ENCODE data around the gene ADAMTS17.

Gene ADAMTS17

GRCh38 chr15:100252779-100253417, 88.9 kb downstream of the ADAMTS17 start:
- H3K36me3 Mint-ChIP-seq: peaks cover 3% of the 10 kb centered on the region
- no peak for DNase-seq
- H3K4me1 Mint-ChIP-seq: no peaks in the 10 kb centered on the region
- peak overlapping the region; percentile 35 for H3K27ac Mint-ChIP-seq
- H3K4me3 Mint-ChIP-seq: no peak overlapping the region
- CTCF ChIA-PET: interaction anchor here (1.0 kb wide), 1 partner anchor 9 kb away, joined by 3 read pairs; no protein-coding TSS in a partner anchor
- no peaks in the 10 kb centered on the region for H3K27me3 Mint-ChIP-seq
- no peaks in the 10 kb centered on the region for H3K9me3 Mint-ChIP-seq

GRCh38 chr15:100252359-100252758, 89.4 kb downstream of the ADAMTS17 start:
- Mint-ChIP-seq H3K4me1 (no peaks in the 10 kb centered on the region), H3K36me3 (no peaks in the 10 kb centered on the region), H3K4me3 (no peak overlapping the region), H3K27me3 (no peaks in the 10 kb centered on the region), H3K27ac (no peak overlapping the region), H3K9me3 (no peaks in the 10 kb centered on the region)
- no peak for DNase-seq
- CTCF ChIA-PET: no interaction called here

GRCh38 chr15:100250176-100250800, 91.5 kb downstream of the ADAMTS17 start:
- CTCF ChIA-PET: interaction anchor here (1.6 kb wide), 1 partner anchor 88 kb away, joined by 5 read pairs; no protein-coding TSS in a partner anchor
- Mint-ChIP-seq H3K4me1 (no peaks in the 10 kb centered on the region), H3K36me3 (no peaks in the 10 kb centered on the region), H3K9me3 (no peaks in the 10 kb centered on the region), H3K27me3 (no peaks in the 10 kb centered on the region), H3K4me3 (no peak overlapping the region), H3K27ac (no peak overlapping the region)
- no peak for DNase-seq

GRCh38 chr15:100249096-100249815, 92.5 kb downstream of the ADAMTS17 start:
- no peak for DNase-seq
- CTCF ChIA-PET: no interaction called here
- no peak overlapping the region for H3K4me3 Mint-ChIP-seq
- H3K4me1 Mint-ChIP-seq: no peaks in the 10 kb centered on the region
- H3K9me3 Mint-ChIP-seq: no peaks in the 10 kb centered on the region
- no peaks in the 10 kb centered on the region for H3K36me3 Mint-ChIP-seq
- H3K27me3 Mint-ChIP-seq: no peaks in the 10 kb centered on the region
- H3K27ac Mint-ChIP-seq: no peak overlapping the region

GRCh38 chr15:100248236-100248635, 93.5 kb downstream of the ADAMTS17 start:
- Mint-ChIP-seq H3K27me3 (no peaks in the 10 kb centered on the region), H3K36me3 (no peaks in the 10 kb centered on the region), H3K4me3 (no peak overlapping the region), H3K4me1 (no peaks in the 10 kb centered on the region), H3K27ac (no peak overlapping the region), H3K9me3 (peaks cover 2% of the 10 kb centered on the region)
- CTCF ChIA-PET: no interaction called here
- no peak for DNase-seq

GRCh38 chr15:100247228-100248225, 94.2 kb downstream of the ADAMTS17 start:
- no peaks in the 10 kb centered on the region for H3K4me1 Mint-ChIP-seq
- no peak for DNase-seq
- no peaks in the 10 kb centered on the region for H3K27me3 Mint-ChIP-seq
- peaks cover 2% of the 10 kb centered on the region for H3K9me3 Mint-ChIP-seq
- no peaks in the 10 kb centered on the region for H3K36me3 Mint-ChIP-seq
- no peak overlapping the region for H3K4me3 Mint-ChIP-seq
- CTCF ChIA-PET: no interaction called here
- H3K27ac Mint-ChIP-seq: no peak overlapping the region

- no peak for DNase-seq
- Mint-ChIP-seq H3K4me3 (no peak overlapping the region), H3K9me3 (peaks cover 2% of the 10 kb centered on the region), H3K36me3 (no peaks in the 10 kb centered on the region), H3K27ac (no peak overlapping the region), H3K4me1 (no peaks in the 10 kb centered on the region), H3K27me3 (no peaks in the 10 kb centered on the region)
- CTCF ChIA-PET: no interaction called here
Measured at GRCh38 chr15:100245855-100246254, 95.9 kb downstream of the ADAMTS17 start.

GRCh38 chr15:100245487-100245820, 96.3 kb downstream of the ADAMTS17 start:
- H3K4me1 Mint-ChIP-seq: no peaks in the 10 kb centered on the region
- CTCF ChIA-PET: no interaction called here
- DNase-seq: no peak
- no peaks in the 10 kb centered on the region for H3K27me3 Mint-ChIP-seq
- H3K27ac Mint-ChIP-seq: no peak overlapping the region
- H3K9me3 Mint-ChIP-seq: peaks cover 2% of the 10 kb centered on the region
- no peak overlapping the region for H3K4me3 Mint-ChIP-seq
- no peaks in the 10 kb centered on the region for H3K36me3 Mint-ChIP-seq

- CTCF ChIA-PET: no interaction called here
- no peak for DNase-seq
- H3K4me1 Mint-ChIP-seq: no peaks in the 10 kb centered on the region
- no peaks in the 10 kb centered on the region for H3K36me3 Mint-ChIP-seq
- H3K4me3 Mint-ChIP-seq: no peak overlapping the region
- H3K27ac Mint-ChIP-seq: no peak overlapping the region
- peaks cover 2% of the 10 kb centered on the region for H3K9me3 Mint-ChIP-seq
- H3K27me3 Mint-ChIP-seq: no peaks in the 10 kb centered on the region
Measured at GRCh38 chr15:100244796-100245486, 96.8 kb downstream of the ADAMTS17 start.

- Mint-ChIP-seq H3K4me1 (no peaks in the 10 kb centered on the region), H3K9me3 (peaks cover 2% of the 10 kb centered on the region), H3K36me3 (no peaks in the 10 kb centered on the region), H3K4me3 (no peak overlapping the region), H3K27me3 (no peaks in the 10 kb centered on the region), H3K27ac (no peak overlapping the region)
- CTCF ChIA-PET: no interaction called here
- DNase-seq: no peak
Measured at GRCh38 chr15:100242989-100243388, 98.8 kb downstream of the ADAMTS17 start.

- DNase-seq: no peak
- Mint-ChIP-seq H3K4me3 (no peak overlapping the region), H3K27me3 (no peaks in the 10 kb centered on the region), H3K27ac (no peak overlapping the region), H3K9me3 (peaks cover 2% of the 10 kb centered on the region), H3K36me3 (no peaks in the 10 kb centered on the region), H3K4me1 (no peaks in the 10 kb centered on the region)
- CTCF ChIA-PET: no interaction called here
Measured at GRCh38 chr15:100241572-100242482, 99.9 kb downstream of the ADAMTS17 start.

GRCh38 chr15:100236981-100237720, 104.6 kb downstream of the ADAMTS17 start:
- H3K27me3 Mint-ChIP-seq: no peaks in the 10 kb centered on the region
- no peaks in the 10 kb centered on the region for H3K4me1 Mint-ChIP-seq
- H3K4me3 Mint-ChIP-seq: no peak overlapping the region
- no peaks in the 10 kb centered on the region for H3K36me3 Mint-ChIP-seq
- no peak for DNase-seq
- CTCF ChIA-PET: no interaction called here
- no peaks in the 10 kb centered on the region for H3K9me3 Mint-ChIP-seq
- no peak overlapping the region for H3K27ac Mint-ChIP-seq

All from activated naive CD4-positive, alpha-beta T cell treated with anti-CD3 and anti-CD28 coated beads, Interleukin-2, amount 10 ng/mL, durations not matched to agents 7 days and 5 days (primary cell).